Stimulated activated CD4-positive, alpha-beta T cell treated with anti-CD3 and anti-CD28 coated beads, Interleukin-15, amount 100 ng/mL, for 24 hours (primary cell): ENCODE results near the gene COL1A1.

Source experiments
- DNase-seq: peaks from one replicate; pipeline ENCODE4 v3.0.0-alpha.2; 2020

Gene COL1A1

DNA sequence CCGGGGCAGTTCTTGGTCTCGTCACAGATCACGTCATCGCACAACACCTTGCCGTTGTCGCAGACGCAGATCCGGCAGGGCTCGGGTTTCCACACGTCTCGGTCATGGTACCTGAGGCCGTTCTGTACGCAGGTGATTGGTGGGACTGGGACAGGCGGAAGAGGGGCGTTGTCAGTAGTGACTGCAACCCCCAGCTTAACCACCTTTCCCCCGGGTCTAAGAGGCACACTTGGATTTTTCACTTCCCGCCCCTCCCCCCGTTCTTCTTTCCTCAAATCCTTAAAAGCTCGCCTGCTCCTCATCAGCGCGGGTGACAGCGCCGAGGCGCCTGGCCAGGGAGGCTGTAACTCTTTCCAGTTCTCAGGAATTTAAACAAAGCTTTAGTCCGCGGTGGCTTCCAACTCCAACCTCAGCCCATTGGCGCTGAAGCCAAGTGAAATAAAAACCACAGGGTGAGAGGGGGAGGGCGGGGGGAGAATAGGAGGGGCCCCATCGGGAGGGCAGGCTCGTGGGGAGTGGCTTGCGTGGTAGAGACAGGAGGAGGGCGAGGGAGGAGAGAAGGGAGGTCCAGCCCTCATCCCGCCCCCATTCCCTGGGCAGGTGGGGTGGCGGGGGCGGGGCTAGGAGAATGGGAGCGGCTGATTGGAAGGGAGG is 1.5 kb downstream of the COL1A1 start:
- peak; percentile 80 for DNase-seq

DNA sequence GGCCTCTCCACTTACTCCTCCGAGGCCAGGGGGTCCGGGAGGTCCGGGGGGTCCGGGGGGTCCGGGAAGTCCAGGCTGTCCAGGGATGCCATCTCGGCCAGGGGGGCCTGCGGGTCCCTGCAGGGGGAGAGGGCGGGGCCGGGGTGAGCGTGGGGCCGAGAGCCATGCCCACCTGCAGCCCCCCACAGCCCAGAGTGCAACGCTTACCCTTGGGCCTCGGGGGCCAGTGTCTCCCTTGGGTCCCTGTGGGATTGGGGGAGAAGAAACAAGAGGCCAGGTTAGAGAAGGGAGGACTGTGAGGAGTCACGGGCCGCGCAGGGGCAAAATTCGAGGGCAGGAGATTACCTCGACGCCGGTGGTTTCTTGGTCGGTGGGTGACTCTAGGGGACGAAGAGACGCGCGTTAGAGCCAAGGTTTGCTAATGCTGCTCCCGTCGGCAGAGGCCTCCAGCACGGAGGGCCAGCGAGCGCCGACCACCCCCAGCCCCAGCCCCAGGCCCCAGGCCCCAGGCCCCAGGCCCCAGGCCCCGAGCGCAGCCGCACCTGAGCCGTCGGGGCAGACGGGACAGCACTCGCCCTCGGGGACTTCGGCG is 2.1 kb downstream of the COL1A1 start:
- no peak for DNase-seq

DNA sequence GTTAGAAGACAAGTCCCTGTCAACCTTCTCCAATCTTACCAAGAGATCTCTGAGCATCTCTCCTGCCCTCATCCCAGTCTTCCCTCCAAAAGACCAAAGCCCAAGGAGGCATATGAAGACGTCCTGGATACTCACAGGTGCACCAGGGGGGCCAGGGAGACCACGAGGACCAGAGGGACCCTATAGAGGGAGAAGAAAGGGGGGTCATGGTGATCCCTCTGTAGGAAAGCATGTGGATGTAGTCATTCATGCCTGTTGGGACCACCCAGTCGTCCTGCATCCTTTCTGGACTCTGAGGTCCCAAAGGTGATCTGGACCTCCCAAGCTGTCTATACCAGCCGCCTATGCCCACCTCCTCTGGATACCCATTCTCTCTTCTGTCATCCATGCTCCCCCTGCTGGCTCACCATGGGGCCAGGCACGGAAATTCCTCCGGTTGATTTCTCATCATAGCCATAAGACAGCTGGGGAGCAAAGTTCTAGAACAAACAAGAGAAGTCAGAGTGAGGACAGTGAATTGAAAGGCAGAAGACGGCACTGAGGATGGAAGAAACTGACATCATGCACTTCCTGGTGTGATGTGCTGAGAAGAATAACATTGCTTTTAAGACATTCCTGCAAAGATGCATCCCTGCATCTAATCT is 3.3 kb downstream of the COL1A1 start:
- peak; percentile 71 for DNase-seq

DNA sequence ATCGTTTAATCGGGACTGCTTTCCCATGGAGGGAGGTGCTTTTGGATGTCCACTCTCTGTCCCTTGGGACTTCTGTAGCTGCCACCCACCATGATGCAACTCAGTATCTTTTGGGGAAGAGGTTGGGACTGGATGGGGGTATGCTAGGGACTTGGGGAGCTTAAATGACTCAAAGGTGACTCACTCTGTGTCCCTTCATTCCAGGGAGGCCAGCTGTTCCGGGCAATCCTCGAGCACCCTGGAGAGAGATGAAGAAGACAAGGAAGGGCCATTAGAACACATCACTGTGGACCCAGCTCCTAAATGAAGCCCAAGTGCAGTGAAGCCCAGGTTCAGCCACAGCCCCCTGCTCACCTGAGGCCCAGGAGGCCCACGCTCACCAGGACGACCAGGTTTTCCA is 4.6 kb downstream of the COL1A1 start:
- no peak for DNase-seq

DNA sequence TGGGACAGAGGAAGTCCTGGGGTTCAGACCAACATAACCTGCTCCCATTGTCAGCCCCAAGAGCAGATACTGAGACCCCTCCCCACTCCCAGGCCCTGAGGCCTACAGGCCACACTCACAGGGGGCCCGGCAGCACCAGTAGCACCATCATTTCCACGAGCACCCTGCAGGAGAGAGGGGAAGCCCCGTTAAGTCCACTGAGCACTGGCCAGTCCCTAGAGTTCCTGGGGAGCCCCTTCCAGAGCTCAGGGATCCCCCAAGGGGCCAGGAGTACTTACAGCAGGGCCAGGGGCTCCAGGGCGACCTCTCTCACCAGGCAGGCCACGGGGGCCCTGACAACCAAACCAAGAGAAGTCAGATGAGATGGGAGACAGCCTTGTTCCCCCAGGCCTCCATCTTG is 5.4 kb downstream of the COL1A1 start:
- DNase-seq, result no peak

DNA sequence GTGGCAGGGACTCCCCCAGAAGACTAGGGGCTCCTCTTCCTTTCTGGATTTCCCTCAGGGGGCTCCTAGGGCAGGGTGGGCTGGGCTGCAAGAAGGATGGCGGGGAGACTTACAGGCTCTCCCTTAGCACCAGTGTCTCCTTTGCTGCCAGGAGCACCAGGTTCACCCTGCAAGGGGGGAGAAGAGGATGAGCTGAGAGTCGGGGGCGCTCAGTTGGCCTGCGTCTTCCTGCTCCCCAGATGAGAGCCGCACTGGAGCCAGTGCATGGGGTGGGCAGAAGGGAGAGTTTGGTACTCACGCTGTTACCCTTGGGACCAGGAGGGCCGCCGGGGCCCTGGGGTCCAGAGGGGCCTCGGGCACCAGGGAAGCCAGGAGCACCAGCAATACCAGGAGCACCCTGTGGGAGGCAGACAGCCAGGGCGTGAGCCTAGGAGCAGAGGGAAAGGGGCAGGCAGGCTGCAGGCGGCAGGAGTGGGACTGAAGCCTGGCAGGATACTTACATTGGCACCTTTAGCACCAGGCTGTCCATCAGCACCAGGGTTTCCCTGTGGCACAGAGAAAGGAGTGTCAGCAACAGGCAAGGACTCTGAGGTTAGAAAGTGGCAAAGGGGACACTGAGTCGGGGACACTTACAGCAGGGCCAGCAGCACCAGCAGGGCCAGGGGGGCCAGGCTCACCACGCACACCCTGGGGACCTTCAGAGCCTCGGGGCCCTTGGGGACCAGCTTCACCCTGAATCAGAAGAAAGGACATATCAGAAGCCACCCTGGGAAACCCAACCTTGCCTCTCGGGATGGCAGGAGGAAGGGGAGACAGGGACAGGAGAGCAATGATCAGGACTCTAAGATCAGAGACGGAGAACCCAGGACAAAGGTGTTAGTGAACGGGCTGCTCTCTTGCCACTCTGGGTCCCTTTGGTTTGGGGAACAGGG is 6.2 kb downstream of the COL1A1 start:
- no peak for DNase-seq

DNA sequence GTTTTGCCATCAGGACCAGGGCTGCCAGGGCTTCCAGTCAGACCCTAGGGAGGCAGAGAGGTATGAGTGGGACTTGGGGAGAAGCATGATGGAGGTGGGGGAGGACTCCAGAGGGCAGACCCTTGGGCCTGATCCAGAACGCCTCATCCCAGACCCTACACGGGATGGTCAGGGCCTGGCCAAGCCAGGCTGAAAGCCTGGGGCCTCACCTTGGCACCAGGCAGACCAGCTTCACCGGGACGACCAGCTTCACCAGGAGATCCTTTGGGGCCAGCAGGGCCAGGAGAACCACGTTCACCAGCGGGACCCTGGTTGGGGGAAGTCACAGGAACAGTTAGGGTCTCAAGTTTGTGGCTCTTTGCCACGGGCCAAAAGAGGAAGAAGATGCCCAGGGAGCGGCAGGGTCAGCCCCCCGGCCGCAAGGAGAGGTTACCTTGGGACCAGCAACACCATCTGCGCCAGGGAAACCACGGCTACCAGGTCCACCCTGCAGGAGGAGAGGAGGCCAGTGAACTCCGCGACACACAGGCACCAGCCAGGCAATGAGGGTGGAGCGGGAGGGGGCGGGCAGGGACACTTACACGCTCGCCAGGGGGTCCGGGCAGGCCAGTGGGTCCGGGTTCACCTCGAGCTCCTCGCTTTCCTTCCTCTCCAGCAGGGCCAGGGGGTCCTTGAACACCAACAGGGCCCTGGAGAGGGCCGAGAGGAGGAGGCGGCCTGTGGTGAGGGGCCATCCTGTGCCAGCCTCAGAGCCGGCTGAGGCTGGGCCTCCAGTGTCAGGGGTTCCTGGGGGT is 7.1 kb downstream of the COL1A1 start:
- DNase-seq, result no peak

DNA sequence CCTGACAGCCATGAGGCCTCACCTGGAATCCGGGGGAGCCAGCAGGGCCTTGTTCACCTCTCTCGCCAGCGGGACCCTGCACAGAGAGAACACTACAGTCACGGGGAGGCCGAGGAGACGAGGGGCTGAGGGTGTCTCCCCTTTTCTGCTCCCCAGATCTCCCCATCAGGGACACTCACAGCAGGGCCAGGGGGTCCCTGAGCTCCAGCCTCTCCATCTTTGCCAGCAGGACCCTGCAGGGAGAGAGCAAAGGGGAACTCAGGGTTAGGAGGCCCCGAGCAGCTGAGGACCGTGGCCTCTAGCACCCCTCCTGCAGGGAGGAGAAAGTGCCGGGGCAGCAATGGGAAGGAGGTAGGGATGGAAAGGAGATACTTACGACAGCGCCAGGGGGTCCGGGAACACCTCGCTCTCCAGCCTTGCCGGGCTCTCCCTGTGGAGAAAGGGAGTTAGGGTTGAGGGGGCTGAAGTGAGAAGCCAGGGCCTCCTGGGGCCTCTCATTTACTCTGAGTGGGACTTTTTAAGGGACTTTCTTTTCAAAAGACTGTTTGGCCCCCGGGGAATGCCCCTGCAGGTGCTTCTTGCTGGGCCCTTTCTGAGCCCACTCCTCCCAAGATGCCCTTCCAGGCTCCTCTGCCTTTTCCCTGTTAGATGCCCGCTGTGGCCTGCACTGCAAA is 8.7 kb downstream of the COL1A1 start:
- no peak for DNase-seq

DNA sequence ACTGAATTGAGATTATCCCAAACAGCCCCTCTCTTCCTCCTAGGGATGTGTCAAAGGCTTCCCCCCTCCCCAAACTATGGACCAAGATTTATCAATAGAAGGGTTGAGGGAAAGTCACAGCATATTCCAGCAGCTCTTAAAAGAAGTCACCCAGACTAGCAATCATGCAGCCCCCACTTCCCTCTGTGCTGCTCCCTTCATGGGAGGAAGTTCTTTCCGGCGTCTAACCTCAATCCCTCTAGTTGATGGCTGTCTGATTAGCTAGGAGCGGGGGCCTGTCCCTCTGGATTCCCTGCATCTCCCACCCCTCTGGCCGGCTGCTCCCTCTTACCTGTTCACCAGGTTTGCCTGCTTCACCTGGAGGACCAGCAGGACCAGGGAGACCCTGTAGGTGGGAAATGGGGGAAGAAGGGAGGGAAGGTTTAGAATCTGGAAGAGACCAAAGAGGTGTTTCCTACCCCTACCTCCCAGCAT is 9.2 kb downstream of the COL1A1 start:
- no peak for DNase-seq

DNA sequence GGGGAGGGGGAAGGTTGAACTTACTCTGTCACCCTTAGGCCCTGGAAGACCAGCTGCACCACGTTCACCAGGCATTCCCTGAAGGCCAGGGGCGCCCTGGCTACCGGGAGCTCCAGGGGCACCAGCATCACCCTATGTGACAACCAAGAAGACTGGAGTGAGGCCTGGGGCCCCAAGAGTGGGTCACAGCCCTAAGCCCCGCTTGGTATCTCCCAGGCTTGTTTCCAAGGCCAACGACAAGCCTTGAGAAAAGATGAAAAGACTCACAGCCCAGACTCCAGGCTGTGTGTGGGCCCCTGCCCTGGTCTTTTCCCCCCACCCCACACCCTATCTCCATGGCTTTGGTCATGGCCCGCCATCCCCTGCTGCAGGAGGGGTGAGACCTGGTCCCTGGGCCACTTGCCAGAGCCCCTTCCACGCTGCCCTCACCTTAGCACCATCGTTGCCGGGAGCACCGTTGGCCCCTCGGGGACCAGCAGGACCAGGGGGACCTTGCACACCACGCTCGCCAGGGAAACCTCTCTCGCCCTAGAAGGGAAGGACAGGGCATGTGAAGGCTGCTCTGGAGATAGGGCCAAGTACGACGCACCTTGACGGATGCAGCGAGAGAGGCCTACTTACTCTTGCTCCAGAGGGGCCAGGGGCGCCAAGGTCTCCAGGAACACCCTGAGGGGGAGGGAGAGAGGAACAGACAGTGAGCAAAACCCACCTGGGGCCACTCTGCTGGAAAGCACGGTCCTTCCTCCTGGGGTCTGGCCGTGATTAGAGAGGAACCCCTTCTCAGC is 9.9 kb downstream of the COL1A1 start:
- DNase-seq, result no peak

DNA sequence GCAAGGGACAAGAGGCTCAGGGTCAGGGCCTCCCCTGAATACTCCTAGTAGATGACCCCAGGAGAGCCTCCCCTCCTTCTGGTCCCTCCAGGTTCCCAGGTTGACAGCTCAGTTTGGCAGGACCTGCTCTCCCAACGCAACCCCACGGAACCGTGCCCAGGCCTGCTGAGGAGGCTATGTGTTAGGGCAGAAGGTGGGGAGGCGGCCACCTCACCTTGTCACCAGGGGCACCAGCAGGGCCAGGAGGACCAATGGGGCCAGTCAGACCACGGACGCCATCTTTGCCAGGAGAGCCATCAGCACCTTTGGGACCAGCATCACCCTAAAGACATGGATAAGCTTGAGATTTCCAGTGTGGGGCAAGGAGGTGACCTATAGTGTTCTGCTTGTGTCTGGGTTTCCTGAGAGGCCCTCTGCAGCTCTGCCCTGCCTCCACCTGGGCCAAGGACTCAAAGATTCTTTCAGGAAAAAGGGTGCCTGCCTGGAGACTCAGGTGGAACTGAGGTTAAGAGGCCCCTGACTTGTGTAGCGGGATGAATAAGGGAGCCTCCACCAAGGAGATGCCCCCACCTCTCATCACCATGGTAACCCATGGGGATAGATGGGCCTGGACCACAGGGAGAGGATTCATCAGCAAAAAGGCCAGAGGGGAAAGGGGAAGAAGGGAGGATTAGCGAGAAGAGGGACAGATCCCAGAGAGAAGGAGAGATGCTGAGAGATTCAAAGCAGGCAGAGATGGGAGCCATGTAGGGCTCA is 10.7 kb downstream of the COL1A1 start:
- no peak for DNase-seq

DNA sequence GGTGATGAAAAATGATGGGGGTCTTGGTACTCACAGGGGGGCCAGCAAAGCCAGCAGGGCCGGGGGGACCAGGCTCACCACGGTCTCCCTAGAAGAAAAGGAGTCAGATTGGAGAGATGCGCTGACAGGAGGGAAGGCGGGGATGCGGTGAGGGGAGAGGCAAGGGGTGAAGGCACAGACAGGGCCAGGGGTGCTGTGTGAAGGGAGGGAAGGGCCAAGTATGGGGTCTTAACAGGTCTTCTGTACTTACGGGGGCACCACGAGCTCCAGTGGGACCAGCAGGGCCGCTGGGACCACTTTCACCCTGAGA is 11.2 kb downstream of the COL1A1 start:
- DNase-seq, result no peak

DNA sequence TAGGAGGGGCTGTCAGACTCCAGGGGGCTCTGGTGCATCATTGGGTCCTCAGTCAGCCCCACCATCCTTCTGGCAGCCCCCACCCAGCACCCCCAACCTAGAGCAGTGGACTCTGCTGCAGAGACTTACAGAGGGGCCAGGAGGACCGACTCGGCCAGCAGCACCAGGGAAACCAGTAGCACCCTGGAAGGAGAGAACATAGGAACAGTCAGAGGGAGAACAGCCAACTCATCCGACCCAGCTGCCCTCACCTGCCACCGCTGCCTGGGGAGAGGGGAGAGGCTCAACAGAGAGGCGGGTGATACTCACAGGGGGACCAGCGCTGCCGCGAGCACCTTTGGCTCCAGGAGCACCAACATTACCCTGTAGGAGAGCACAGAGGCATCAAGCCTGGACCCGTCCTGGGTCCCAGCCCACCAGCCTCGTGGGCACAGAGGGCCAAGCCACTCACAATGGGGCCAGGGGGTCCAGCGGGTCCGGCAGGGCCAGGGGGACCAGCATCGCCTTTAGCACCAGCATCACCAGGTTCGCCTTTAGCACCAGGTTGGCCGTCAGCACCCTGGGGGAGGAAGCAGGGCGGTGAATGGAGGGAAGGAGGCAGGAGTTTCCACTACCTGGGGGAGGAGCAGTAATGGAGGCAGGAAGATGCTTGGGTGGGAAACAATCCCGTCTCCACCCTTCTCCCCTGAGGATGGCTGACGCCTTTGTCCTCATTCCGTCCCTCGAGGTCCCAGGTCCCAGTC is 11.7 kb downstream of the COL1A1 start:
- no peak for DNase-seq

DNA sequence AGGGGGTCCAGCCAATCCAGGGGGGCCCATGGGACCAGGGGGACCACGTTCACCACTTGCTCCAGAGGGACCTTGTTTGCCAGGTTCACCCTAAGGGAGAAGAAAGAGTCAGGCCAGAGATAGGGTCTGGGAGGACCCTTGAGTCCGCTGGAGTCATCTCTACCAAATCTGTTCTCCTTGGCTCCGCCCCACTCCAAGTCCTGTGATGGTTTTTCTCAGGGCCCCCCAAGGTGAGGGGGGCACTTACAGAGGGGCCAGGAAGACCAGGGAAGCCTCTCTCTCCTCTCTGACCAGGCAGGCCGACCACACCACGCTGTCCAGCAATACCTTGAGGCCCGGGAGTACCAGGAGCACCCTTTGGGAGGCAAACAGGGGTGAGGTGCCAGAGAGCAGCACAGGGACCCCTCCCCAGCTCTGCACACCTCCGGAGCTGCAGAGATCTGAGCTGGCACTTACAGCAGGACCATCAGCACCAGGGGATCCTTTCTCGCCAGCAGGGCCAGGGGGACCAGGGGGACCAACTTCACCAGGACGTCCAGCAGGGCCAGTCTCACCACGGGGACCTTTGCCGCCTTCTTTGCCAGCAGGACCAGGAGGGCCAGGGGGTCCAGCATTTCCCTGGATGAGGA is 12.4 kb downstream of the COL1A1 start:
- DNase-seq, result no peak

DNA sequence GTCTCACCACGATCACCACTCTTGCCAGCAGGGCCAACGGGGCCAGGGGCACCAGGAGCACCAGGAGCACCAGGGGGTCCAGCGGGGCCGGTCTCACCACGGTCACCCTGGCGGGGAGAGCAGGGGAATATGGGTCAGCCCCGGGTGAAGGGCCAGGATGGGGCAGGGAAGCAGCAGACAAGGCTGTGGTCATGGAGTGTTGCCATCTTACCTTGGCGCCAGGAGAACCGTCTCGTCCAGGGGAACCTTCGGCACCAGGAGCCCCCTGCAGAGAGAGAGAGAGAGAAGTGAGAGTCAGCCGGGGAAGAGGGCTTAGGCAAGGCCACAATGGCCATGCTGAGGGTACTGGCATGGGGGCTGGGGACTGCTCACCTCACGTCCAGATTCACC is 12.9 kb downstream of the COL1A1 start:
- no peak for DNase-seq

DNA sequence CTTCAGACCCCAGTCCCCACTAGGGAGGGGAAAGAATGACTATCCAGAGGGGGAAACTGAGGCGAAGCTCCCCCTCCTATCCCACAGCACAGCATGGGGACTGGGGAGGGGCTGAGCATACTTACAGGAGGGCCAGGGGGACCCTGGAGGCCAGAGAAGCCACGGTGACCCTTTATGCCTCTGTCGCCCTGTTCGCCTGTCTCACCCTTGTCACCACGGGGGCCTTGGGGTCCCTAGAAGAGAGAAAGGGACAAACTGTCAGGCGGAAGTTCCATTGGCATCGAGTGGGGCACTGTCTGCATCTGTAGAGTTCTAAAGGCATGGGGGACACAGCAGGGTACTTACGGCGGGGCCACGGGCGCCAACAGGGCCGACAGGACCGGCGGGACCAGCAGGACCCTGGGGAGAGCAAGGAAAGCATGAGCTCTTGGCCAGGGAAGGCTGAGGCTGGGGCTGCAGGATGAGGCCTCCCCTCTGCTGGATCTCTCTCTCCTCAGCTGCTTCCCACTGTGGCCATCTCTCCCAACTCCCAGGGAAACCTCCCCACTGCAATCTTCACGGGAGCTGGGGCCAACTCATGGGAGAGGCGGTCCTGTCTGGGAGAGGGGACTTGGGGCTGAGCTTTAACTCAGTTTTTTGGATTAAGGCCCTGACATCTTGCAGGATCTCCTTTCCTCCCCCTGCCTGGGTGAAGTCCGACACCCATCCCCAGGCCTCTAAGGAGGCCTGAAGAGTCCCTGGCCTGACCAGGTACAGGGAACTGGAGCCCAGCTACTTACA is 13.5 kb downstream of the COL1A1 start:
- no peak for DNase-seq

DNA sequence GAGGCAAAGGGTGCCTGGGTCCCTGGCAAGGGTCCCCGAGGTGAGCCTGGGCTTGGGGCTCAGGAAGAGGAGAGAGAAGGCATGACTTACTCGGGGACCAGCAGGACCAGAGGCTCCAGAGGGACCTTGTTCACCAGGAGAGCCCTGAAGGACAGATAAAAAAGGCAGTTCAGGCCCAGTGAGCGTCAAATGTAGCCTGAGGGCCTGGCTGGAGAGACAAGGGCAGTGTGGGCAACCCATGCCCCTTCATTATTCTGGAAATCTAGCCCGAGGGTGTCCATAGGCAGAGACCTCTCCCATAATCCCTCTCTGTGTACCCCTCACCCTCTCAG is 14.1 kb downstream of the COL1A1 start:
- DNase-seq, result no peak

DNA sequence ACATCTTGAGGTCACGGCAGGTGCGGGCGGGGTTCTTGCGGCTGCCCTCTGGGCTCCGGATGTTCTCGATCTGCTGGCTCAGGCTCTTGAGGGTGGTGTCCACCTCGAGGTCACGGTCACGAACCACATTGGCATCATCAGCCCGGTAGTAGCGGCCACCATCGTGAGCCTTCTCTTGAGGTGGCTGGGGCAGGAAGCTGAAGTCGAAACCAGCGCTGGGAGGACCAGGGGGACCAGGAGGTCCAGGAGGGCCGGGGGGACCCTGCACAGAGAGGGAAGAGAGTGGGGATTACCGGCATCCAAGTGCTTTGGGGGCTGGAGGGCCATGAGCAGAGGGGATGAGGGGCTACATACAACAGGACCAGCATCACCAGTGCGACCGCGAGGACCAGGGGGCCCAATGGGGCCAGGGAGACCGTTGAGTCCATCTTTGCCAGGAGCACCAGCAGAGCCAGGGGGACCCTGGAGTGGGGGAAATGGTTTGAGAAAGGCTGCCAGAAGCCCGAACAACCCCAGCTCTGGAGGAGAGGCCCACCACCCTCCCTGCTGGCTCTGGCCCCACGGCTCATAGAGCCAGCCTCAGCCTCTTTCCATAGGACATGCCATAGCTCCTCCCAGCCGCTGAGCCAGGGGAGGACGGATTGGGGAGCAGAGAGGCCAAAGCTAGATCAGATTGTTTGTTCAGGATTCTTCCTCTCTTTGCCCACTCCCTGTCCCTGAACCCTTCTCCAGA is 14.6 kb downstream of the COL1A1 start:
- no peak for DNase-seq
